ENCODE results near the gene DIAPH2.

Gene DIAPH2

DNA sequence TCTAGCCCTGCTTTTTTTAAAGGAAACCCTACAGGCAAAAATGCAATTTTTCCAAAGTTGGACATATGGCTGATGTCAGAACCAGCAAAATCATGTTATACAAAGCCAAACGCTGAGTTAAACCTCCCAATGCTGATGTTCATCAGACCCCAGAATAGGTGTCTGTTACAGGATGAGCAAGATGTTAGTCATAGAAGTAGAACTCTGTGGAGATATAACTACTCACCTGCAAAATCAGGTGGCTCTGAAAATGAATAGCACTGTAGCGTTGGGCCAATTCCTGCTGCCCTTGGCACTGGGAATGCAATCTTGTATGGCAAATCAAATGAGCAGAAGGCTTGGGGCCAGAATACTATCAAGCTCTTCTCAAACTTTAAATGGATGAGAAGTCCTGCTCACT, 833.1 kb downstream of the DIAPH2 start:
- DNase-seq, result no peak

GRCh38 chrX:97522307-97522706, 837.7 kb downstream of the DIAPH2 start:
- no peak for DNase-seq

DNA sequence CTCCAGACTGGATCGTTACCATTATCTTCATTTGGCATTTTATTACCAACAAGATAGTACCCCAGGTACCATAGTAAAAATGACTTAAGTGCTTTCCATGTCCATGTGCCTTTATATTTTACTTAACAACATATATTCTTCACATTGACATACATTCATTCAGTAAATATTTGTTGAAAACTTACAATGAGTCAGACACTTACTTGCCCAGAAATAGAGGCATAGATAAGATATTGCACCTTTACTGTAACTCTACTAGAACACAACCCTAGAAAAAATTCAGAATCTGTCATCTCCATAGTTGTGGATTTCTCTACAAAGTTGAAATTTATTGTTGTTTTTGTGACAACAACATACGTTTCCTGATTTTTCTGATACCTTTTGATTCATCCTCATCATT, 839.7 kb downstream of the DIAPH2 start:
- DNase-seq, result no peak

GRCh38 chrX:97524997-97525396, 840.4 kb downstream of the DIAPH2 start:
- DNase-seq, result no peak

- no peak for DNase-seq
Measured at GRCh38 chrX:97525981-97526380, 841.3 kb downstream of the DIAPH2 start.

DNA sequence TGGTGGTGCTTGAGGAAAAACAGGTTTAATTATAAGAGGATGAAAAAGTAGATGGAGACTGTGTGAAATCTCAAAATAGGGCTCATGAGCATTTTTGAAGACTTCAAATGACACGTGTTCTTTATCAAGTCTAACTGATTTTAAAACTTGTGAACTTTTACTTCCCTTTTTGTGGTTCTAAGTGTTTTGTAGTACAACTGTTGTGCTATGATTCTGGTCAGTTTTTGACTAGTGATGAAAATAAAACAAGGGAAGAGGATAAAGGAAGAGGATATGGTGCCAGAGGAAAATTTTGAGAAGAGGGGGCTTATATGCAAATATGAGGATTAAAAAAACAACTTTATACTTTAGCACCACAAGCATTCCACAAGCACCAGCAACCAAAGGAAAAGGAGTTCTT, 843.1 kb downstream of the DIAPH2 start:
- no peak for DNase-seq

- no peak for DNase-seq
Measured at GRCh38 chrX:97529536-97530200, 845.0 kb downstream of the DIAPH2 start.

DNA sequence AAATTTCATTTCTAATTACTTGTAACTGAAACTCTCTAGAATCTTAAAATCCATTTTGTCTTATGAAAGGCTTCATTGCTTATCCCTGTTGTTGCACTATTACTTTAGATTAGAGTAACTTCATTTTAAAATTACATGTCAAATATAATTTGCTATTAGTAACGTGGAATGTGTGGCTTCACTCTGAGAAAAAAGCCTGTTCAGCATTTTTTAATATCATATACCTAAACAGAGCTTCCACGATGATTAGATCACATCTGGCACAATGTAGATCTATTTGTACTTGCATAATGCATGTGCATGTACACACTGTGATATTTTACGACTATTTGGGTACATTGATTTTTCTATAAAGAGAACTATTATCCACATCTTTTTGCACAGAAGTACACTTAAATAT, 847.2 kb downstream of the DIAPH2 start:
- no peak for DNase-seq

GRCh38 chrX:97538745-97539144, 854.1 kb downstream of the DIAPH2 start:
- no peak for DNase-seq

GRCh38 chrX:97539970-97540519, 855.4 kb downstream of the DIAPH2 start:
- no peak for DNase-seq

- no peak for DNase-seq
Measured at GRCh38 chrX:97547877-97548578, 863.4 kb downstream of the DIAPH2 start.

DNA sequence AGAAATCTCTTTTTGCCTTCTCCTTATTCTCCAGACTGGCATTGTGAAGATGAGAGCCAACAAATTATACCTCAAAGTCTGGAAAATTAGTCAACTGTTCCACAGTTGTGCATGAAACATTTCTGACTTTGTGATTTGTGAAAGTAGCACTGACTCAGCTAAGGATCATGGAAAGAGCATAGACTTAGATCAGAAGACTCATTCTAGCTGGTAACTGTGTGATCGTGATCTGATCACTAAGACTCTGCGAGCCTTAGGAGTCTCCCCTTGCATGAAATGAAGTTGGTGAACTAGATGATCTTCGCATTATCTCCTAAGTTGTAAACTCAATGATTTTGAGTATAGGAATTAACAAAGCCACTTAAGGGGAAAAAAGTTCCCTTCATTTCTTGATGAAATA, 867.2 kb downstream of the DIAPH2 start:
- DNase-seq, result no peak

DNA sequence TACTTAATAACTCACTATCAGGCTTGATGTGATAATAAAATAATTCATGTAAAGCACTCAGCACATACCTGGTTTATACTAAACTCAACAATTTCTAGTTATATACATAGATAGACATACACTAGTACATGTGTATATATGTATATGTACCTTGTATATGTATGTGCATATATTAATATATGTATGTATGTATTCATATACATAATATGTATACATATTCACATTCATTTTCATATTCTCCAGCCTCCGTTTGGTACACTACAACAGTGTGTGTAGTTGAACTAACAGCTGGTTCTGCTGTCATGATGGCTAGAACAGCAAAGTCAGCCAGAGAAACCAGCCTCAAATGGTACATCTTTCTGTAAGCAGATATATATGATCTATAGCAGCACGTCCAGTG, 869.2 kb downstream of the DIAPH2 start:
- DNase-seq, result no peak

DNA sequence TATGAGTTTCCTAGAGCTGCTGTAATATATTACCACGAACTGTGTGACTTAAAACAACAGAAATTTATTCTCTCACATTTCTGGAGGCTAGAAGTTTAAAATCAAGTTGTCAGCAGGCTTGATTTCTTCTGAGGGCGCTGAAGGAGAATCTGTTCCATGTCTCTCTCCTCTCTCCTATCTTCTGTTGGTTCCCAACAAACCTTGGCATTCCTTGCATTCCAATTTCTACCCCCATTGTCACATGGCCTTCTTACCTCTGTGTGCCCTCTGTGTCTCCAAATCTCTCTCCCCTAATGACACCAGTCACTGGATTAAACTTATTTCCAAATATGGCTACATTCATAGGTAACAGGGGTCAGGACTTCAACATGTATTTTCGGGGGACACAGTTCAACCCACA, 871.7 kb downstream of the DIAPH2 start:
- DNase-seq, result no peak

- peak; percentile 76 for DNase-seq
Measured at GRCh38 chrX:97563531-97564133, 879.0 kb downstream of the DIAPH2 start.

DNA sequence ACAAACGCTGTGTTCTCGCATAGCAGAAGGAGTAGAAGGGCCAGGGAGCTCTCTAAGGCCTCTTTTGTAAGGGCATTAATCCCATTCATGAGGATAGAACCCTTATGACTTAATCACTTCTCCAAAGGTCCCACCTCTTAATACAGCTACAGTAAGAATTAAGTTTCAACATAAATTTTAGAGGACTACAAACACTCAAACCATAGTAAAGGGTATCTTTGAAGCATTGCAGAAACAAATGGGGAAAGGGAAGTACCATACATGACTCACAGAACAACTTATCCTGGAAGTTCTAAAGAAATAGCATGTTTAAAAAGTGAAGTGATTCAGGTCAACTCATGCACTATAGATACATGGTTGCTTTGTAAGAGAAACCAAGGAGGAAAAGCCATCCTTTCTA, 879.9 kb downstream of the DIAPH2 start:
- no peak for DNase-seq

DNA sequence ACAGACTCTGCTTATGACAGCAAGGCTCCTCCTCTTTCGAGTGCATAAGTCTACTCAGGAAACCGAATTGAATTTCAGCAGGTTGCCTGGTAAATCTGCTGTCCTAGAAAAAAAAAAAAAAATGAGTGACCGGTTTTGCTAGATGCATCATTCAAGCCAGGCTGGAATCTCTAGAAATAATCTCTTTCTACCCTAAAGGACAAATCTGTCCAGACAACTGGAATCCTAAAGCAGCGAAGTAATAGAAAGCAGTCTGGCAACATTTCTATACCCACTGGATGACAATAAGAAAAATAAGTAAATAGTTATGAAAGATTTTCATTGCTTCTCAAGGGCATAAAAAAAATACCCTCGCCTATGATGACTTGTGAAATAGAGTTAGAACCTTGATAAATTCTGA, 902.5 kb downstream of the DIAPH2 start:
- DNase-seq, result no peak

DNA sequence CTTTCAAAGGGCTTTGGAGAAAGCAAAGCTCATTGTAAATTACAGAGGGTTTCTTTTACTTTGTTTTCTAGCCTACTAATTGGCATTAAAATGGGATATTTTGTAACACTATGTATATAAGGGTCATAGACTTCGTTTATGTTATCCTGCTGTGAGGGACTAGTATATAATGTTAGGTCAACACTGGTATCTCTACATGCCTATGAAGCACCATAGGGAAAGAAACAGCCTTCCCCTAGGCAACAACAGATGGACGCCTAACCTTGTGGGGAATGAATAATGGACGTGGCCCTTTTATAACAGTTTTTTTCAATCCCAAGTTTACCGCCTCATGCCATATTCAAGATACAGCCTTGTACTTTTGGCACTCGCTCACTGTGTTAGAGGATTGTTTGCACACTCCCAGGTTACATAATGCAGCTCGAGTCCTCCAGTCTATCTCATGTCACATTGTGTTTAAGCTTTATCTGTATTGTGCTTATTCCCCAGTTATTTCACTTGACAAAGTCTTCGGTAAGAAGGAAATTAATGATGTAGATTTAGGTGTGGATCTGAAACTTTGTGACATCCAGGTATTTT, 910.1 kb downstream of the DIAPH2 start:
- DNase-seq, result no peak

- DNase-seq, result no peak
Measured at GRCh38 chrX:97597954-97598353, 913.3 kb downstream of the DIAPH2 start.

GRCh38 chrX:97602465-97603258, 918.0 kb downstream of the DIAPH2 start:
- no peak for DNase-seq

- no peak for DNase-seq
Measured at GRCh38 chrX:97605271-97605670, 920.6 kb downstream of the DIAPH2 start.

DNA sequence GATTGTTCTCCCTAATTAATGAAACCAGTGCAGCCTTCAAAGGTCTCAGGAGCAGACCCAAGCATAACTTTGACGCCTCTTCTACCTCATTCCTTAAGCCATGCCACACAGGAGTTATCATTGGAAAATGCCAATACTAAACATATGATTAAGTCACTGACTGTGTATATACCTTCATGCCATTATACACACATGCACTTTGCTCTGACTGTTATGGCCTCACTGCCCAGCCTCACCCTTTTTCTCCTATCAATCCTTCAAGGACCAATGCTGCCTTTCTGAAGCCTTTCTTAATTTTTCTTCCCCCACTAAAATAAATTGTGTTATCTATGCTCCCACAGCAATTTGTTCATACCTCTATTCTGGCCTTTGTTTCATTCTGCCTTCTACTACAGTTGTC, 924.7 kb downstream of the DIAPH2 start:
- DNase-seq, result no peak

DNA sequence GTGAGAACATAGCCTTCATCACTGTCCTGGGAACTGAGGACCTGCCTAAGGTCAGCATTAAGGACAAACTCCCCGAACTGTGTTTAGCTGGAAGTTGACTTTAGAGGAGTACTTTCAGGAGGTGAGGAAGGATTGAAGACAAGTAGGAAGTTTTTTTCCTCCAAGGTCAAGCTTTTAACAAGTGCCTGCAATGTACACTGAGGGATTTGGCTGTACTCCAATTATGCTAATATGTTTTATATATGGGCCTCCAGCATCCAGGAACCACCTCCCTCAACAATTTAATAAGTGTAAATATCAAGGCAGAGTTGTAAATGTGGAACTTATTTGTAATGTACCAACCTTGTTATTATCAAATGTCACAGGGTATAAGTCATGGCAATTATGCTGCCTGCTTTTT, 925.3 kb downstream of the DIAPH2 start:
- DNase-seq, result no peak
